SJSA1 (cell line): Measurements from ENCODE around the gene FABP6. TPM values are rescaled to one million over a fixed set of nuclear protein-coding genes. Genes with fewer than 3 reads are reported as not detected.
A peak's percentile ranks its signal among the peaks of the same experiment; 100 is the strongest.

ENCODE experiments used
- DNase-seq, 2 experiments: peaks; one replicate each; pipeline ENCODE4 v3.0.0-alpha.2; 2015 to 2020; ENCODE audit warnings: low spot score in 2 of 2, low read depth in 1 of 2
- H3K27ac ChIP-seq: fragments of 250-450 bp; sonication (Bioruptor Pico); 2 replicates; pipeline ENCODE4 v1.5.1; 2020; ENCODE audit warnings: mild to moderate bottlenecking, moderate library complexity
- H3K27me3 ChIP-seq: fragments of 250-450 bp; sonication (Bioruptor Pico); replicated peaks from 2 replicates; pipeline ENCODE4 v1.5.1; 2020; ENCODE audit warnings: mild to moderate bottlenecking, moderate library complexity
- H3K36me3 ChIP-seq: fragments of 250-450 bp; sonication (Bioruptor Pico); 2 replicates; pipeline ENCODE4 v1.5.1; 2020; ENCODE audit warnings: mild to moderate bottlenecking
- H3K4me1 ChIP-seq: fragments of 250-450 bp; sonication (Bioruptor Pico); replicated peaks from 2 replicates; pipeline ENCODE4 v1.6.1; 2021; ENCODE audit warnings: mild to moderate bottlenecking
- H3K4me3 ChIP-seq: fragments of 250-450 bp; sonication (Bioruptor Pico); 2 replicates; pipeline ENCODE4 v1.5.1; 2020; ENCODE audit warnings: mild to moderate bottlenecking
- H3K9me3 ChIP-seq: fragments of 250-450 bp; sonication (Bioruptor Pico); replicated peaks from 2 replicates; pipeline ENCODE4 v1.5.1; 2020; ENCODE audit warnings: mild to moderate bottlenecking
- total RNA-seq: library from RNA; depleted of rRNA; stranded (reverse); fragments of >200 nt; shearing (Covaris generic); gene quantifications from 2 replicates; pipeline ENCODE4 v1.2.3, GENCODE V29; 2014; rRNA removed

Gene FABP6
- total RNA-seq, 1 experiment from 2014 or later = not detected

DNA sequence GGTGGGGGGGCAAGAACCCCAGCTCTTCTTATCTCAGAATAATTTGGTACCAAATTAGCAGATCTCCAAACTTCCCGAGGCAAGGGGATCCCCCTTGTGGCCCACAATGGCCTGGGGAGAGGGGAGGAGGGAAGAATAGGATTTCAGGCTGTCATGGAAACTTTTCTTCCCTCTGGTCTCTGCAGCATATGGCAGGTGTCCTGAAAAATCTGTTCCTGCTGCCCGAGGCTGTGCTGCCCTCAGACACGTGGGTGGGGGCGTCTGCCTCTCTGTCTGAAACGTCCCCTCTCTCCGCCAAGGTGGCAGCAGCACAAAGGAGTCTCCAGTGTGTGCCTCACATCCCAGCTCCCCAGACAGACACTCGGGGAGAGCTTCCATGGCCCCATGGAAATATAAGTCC, 49.0 kb downstream of the FABP6 start:
- no peaks in the 10 kb centered on the region for H3K9me3 ChIP-seq
- H3K4me3 ChIP-seq = no peak overlapping the region
- no peaks in the 10 kb centered on the region for H3K27me3 ChIP-seq
- H3K36me3 ChIP-seq = peaks cover 68% of the 10 kb centered on the region
- H3K4me1 ChIP-seq = no peaks in the 10 kb centered on the region
- no peak overlapping the region for H3K27ac ChIP-seq
- DNase-seq = no peak

DNA sequence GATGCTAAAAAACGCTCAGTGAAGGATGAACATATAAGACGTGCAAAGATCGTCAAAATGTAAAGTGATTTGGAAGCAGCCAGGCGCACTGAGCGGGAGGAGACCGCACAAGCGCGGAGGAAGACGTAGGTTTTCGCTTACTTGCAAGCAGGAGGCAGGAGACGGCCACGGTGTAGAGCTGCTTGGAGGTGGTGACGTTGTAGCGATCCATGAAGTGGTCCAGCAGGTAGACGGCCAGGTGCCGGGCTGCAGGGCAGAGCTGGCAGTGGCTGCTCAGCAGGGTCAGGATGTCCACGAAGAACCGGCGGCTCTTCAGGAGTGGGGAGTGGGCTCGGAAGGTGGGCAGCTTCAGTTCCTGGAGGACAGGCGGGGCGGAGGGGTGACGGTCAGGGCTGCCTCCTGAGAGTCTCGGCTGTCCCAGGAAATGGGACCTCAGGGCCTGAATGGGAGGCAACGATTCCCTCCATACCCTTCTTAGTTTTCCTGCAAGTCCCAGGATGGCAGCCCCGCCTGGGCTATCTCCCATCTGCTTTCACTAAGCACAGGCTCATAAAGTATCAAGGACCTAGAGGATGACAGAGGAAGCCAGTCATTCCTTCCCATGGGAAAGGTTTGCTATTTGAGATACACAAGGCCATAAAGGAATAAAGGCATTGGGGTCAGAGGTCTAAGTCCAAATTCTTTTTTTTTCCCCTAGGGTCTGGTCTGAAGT, 51.2 kb downstream of the FABP6 start:
- Histone ChIP-seq H3K9me3 (no peaks in the 10 kb centered on the region), H3K27ac (no peak overlapping the region), H3K36me3 (peaks cover 57% of the 10 kb centered on the region), H3K4me1 (no peaks in the 10 kb centered on the region), H3K4me3 (no peak overlapping the region), H3K27me3 (no peaks in the 10 kb centered on the region)
- DNase-seq = no peak

DNA sequence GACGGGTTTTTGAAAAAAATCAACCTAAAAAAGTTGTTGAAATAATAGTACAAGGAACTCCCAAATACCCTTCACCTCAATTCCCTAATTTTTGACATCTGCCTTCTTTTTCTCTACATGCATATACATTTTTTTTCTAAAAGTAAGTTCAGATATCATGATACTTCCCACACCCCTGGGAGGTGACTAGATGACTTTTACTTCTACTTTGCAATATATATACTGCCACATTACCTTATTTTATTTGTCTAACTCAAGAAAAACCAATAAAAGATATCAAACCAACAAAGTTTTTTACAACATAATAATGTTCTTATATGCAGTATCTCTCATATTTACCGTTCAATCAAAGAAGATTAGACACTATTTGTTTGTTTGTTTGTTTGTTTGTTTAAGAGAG, 52.0 kb downstream of the FABP6 start:
- H3K36me3 ChIP-seq = peaks cover 51% of the 10 kb centered on the region
- H3K27ac ChIP-seq = no peak overlapping the region
- DNase-seq = no peak
- H3K4me1 ChIP-seq = no peaks in the 10 kb centered on the region
- no peaks in the 10 kb centered on the region for H3K9me3 ChIP-seq
- H3K4me3 ChIP-seq = no peak overlapping the region
- H3K27me3 ChIP-seq = no peaks in the 10 kb centered on the region

DNA sequence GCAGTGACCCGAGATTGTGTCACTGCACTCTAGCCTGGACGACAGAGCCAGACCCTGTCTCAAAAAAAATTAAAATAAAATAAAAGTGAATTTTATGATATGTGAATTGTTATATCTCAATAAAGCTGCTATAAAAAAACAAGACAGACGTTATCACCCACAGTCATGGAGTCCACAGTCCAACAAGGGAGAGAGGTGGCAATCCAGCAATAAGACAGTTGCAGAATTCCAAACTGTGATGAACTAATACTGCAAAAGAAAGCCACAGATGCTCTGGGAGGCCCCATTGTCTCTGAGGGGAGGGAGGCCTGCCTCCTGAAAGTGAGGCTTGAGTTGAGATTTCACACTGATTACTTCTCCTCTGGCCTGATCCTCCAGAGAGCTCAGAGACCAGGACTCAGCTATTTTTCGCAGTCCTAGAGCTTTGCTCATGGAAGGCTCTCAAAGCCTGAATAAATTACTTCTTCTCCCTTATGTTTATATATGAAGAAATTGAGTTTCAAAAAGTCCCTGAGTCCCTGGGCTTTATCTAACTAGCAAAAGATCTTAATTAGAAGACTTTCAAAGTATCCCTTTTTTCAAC, 55.1 kb downstream of the FABP6 start:
- Histone ChIP-seq H3K4me3 (no peak overlapping the region), H3K27me3 (no peaks in the 10 kb centered on the region), H3K4me1 (peaks cover 10% of the 10 kb centered on the region), H3K36me3 (peaks cover 23% of the 10 kb centered on the region), H3K27ac (no peak overlapping the region), H3K9me3 (no peaks in the 10 kb centered on the region)
- DNase-seq = no peak

DNA sequence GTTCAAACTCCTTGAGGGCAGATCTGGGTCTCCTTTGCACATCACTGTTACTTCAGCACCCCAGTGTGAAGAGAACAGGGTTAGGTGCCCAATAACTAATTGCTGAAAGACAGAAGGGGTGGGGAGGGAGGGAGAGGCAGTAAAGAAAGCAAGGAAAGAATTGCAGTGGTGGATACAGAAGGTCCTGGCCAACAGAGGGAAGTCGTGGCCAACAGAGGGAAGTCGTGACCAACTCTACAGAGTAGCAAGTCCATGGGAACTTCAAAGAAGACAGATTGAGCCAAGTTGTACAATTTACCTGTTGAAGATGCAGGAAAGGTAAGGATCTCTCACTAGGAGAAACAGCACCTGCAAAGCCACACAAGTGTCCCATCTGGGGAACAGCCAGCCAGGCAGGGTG, 56.0 kb downstream of the FABP6 start:
- Histone ChIP-seq H3K4me3 (no peak overlapping the region), H3K27ac (no peak overlapping the region), H3K27me3 (no peaks in the 10 kb centered on the region), H3K4me1 (peaks cover 10% of the 10 kb centered on the region), H3K9me3 (no peaks in the 10 kb centered on the region), H3K36me3 (peaks cover 17% of the 10 kb centered on the region)
- no peak for DNase-seq

DNA sequence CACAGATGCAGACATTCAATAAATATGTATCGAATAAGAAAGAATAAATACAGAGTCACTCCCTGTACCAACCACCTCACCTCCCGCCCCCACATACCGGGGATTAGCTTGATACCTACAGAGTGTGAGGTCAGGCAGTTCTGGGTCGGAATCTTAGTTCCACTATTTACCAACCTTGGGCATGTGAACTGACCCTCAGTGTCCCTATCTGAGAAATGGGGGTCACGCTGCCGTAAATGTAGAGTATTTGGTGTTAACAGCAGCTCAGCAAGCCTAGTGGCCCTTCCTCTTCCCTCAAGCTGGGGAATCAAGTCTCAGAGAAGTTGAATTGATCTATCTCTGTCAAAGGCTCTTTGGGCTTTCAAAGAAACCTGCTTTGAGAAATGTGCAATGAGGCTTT, 57.6 kb downstream of the FABP6 start:
- Histone ChIP-seq H3K27ac (no peak overlapping the region), H3K9me3 (no peaks in the 10 kb centered on the region), H3K4me1 (peaks cover 10% of the 10 kb centered on the region), H3K4me3 (no peak overlapping the region), H3K36me3 (peaks cover 10% of the 10 kb centered on the region; the same call in 1 of the 2 replicates), H3K27me3 (no peaks in the 10 kb centered on the region)
- no peak for DNase-seq

DNA sequence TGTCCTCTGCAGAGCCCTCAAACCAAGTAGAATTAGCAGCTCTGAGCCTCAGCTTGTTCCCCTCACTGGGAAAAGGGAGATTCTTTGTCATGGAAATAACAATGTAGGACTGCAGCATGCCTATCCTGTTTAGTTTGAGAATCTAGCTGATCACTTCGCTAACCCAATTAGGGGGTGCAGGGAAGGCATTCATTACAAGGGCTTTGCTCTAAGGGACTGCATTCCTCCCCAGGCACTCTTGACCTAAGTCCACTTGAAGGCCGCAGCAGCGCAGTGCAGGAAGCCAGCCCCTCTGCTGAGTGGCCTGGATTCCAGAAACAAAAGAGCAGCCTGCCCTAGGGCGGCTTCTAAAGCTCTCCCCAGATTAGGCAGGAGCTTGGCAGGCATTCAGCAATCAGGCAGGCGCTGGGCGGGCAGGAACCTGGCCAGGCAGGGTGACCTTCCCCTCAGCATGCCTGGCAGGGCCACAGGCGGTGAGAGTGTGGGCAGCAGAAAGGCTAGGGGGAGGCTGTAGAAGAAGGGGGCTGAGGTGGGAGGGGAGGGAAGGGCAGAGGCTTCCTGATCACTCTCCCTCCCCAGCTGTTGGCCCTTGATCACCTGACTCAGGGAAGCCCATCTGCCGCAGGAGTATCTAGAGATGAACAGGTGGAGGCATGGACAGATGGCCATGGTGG, 58.2 kb downstream of the FABP6 start:
- peak; percentile 47 to 62 for DNase-seq
- H3K27ac ChIP-seq = no peak overlapping the region
- no peak overlapping the region for H3K4me3 ChIP-seq
- H3K36me3 ChIP-seq = peaks cover 10% of the 10 kb centered on the region; the same call in 1 of the 2 replicates
- H3K9me3 ChIP-seq = no peaks in the 10 kb centered on the region
- no peaks in the 10 kb centered on the region for H3K27me3 ChIP-seq
- peaks cover 10% of the 10 kb centered on the region for H3K4me1 ChIP-seq

Other genes with a start within 250 kb of the FABP6 start
- 97.9 and 101 TPM in 2 replicates for gene TTC1, start 220.4 kb upstream of the FABP6 start, total RNA-seq
- 41.4 and 49.8 TPM in 2 replicates for gene PWWP2A, start 110.1 kb upstream of the FABP6 start, total RNA-seq
- 12.9 and 14.9 TPM in 2 replicates for gene CCNJL, start 83.1 kb downstream of the FABP6 start, total RNA-seq
- 5.7 and 6.7 TPM in 2 replicates for gene C1QTNF2, start 141.1 kb downstream of the FABP6 start, total RNA-seq
- 5.0 and 5.5 TPM in 2 replicates for gene FAM200C, start 170.5 kb downstream of the FABP6 start, total RNA-seq
- gene SLU7, start 189.6 kb downstream of the FABP6 start, total RNA-seq = 71.1 and 102 TPM in 2 replicates
- 659 and 829 TPM in 2 replicates for gene PTTG1, start 192.3 kb downstream of the FABP6 start, total RNA-seq